ENCODE results near the gene PATL1. TPM values are rescaled to one million over a fixed set of nuclear protein-coding genes. Genes with fewer than 3 reads are reported as not detected.

The PATL1 gene
- total and polyA plus RNA-seq, 2 of the 4 experiments (the other 2 are of a cell fraction) = 3.9 to 29.7 TPM

DNA sequence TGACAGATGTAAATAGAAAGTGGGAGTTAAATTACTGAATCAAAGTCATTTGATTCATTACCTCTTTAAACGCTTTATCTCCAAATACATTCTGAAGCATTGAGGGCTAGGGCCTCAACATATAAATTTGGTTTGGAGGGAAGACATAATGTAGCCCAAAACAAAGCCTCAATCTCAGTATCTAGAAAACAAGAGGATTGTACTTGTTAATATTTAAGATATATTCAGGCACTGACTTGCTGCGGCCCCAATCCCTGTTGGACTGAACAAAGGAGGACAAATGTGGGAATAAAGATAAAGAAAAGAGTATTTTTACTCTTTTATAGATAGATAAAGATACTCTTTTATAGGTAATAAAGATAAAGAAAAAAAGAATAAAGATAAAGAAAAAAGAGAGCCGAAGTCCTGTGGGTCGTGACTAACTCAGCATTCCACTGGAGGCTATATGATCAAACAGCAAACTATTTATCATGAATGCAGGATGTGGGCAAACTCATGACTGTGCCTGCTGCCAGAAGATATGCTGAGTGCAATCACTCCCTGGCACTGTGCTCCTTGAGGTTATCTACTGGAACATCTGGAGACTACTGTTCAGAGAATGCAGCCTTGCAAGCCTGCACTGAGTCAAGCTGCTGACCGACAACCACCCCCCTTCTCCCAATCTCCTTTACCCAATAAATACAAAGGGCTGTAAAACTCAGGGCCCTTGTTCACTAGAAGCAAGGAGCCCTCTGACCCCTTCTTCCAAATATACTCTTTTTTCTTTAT is 37.9 kb upstream of the PATL1 start:
- Histone ChIP-seq H3K36me3 (ENCODE audit: control insufficient read depth, insufficient read depth, low read length) (no peaks in the 10 kb centered on the region), H3K4me2 (ENCODE audit: low read depth, low read length) (no peak overlapping the region), H3K4me3 (ENCODE audit: insufficient read depth, low read depth, low read length) (no peak overlapping the region), H3K27me3 (ENCODE audit: control insufficient read depth, insufficient read depth, low read length) (no peaks in the 10 kb centered on the region), H4K5ac (ENCODE audit: low read depth, low read length) (peak overlapping the region; percentile 91; the same call in 1 of the 2 replicates), H3K27ac (ENCODE audit: insufficient read depth, low read length) (no peak overlapping the region), H2AFZ (replicated peaks; ENCODE audit: low read length, poor library complexity) (no peak overlapping the region), H2BK15ac (ENCODE audit: low read depth, low read length) (peak overlapping the region; percentile 98; the same call in 2 of the 3 replicates), H3K56ac (ENCODE audit: extremely low read depth, insufficient read depth, low read length) (no peak overlapping the region), H3K14ac (replicated peaks; ENCODE audit: low read depth, low read length) (peak overlapping the region; percentile 92), H2AK5ac (ENCODE audit: low read depth, low read length) (no peak overlapping the region), H2BK5ac (ENCODE audit: low read depth, low read length, poor library complexity, severe bottlenecking) (peak overlapping the region; percentile 100), H2BK20ac (ENCODE audit: low read depth, low read length) (peak overlapping the region; percentile 98), H3K4me1 (ENCODE audit: control insufficient read depth, insufficient read depth, low read length) (peaks cover 9% of the 10 kb centered on the region; the same call in 1 of the 2 replicates), H3K23ac (ENCODE audit: low read depth, low read length) (no peak overlapping the region; the same call in 1 of the 2 replicates), H3K9ac (ENCODE audit: low read depth, low read length) (no peak overlapping the region), H3K9me1 (ENCODE audit: insufficient read depth, low read length) (0 out of 2 replicates have a peak, but pooled peaks cover 3% of the 10 kb centered on the region), H4K91ac (ENCODE audit: insufficient read depth, low read depth, low read length) (peak overlapping the region; percentile 24; the same call in 1 of the 2 replicates), H4K8ac (ENCODE audit: low read depth in 2 of 2, low read length in 2 of 2) (peak overlapping the region; percentile 90 to 91), H3K18ac (ENCODE audit: low read depth, low read length) (peak overlapping the region; percentile 81; the same call in 1 of the 2 replicates), H4K20me1 (ENCODE audit: insufficient read depth, low read length) (no peaks in the 10 kb centered on the region), H3K79me1 (ENCODE audit: low read depth in 1 of 2, low read length in 2 of 2) (no peaks in the 10 kb centered on the region), H3K4ac (ENCODE audit: low read depth, low read length) (peak overlapping the region; percentile 91; the same call in 1 of the 2 replicates), H2BK120ac (ENCODE audit: low read depth, low read length) (peak overlapping the region; percentile 97), H2AK9ac (replicated peaks; ENCODE audit: low read depth, low read length, poor library complexity) (no peak overlapping the region), H3K9me3 (ENCODE audit: control insufficient read depth, insufficient read depth, low read length) (no peaks in the 10 kb centered on the region; the same call in 1 of the 2 replicates)
- intact Hi-C loops (cut with micrococcal nuclease) (no loop called here), dilution Hi-C loops (cut with HindIII; ENCODE audit: low sequenced_read_pairs, unreplicated experiment) (no loop called here), in situ Hi-C loops (cut with MboI; ENCODE audit: low sequenced_read_pairs) (no loop called here)
- peak; percentile 55 for TF ChIP-seq CEBPB (IDR thresholded peaks at IDR 0.05; ENCODE audit: low read depth, low read length)
- 0 out of 2 replicates have a peak, but pooled peaks have one; percentile 24 for TF ChIP-seq FOS (IDR thresholded peaks at IDR 0.05; ENCODE audit: low read depth, low read length)
- TF ChIP-seq RCOR1 (IDR thresholded peaks at IDR 0.05; ENCODE audit: insufficient replicate concordance, low read length) = peak; percentile 88
- no peak for TF ChIP-seq CTCF (conservative IDR thresholded peaks at IDR 0.05; ENCODE audit: low read depth, low read length)
- peak; percentile 60; the same call in 1 of the 2 replicates for TF ChIP-seq BHLHE40 (IDR thresholded peaks at IDR 0.05; ENCODE audit: low read depth, low read length)
- peak; percentile 46; the same call in 1 of the 2 replicates for TF ChIP-seq MAFK (IDR thresholded peaks at IDR 0.05; ENCODE audit: low read depth, low read length)
- no TSS peak for BruUV-seq (replicated peaks)
- peak; percentile 79 for ATAC-seq (ENCODE audit: low read depth)
- POLR2A ChIA-PET (ENCODE audit: unreplicated experiment) = interaction anchor here (0.5 kb wide), 1 partner anchor 1610 kb away, joined by 9 read pairs; no protein-coding TSS in a partner anchor
- peak; percentile 88 for DNase-seq
- no CpG with 5 or more reads among the region's 5 CpGs for WGBS, 2 experiments (ENCODE audit: extremely low coverage in 2 of 2, insufficient read length in 1 of 2)
- CTCF ChIA-PET = no interaction called here
